Sigmoid colon (tissue), 4 donors: ENCODE data around the gene TRANK1.

Experiments used
- CTCF ChIP-seq, 4 experiments: fragments of 450-650 bp in 3 of 4; fragments of 200-600 bp in 1 of 4; IDR thresholded peaks; one replicate each; pipeline ENCODE4 v1.5.1; 2016 to 2019; ENCODE audit warnings: antibody characterized with exemption in 4 of 4, mild to moderate bottlenecking in 3 of 4, moderate library complexity in 2 of 4
- POLR2AphosphoS5 ChIP-seq, 4 donors: sonication (generic); formaldehyde crosslinking; IDR thresholded peaks; one replicate each; pipeline ENCODE4 v1.6.1; 2017; ENCODE audit warnings: antibody characterized with exemption in 4 of 4

GRCh38 chr3:36941658-36942057, 3.2 kb downstream of the TRANK1 start:
- no peak for TF ChIP-seq CTCF (IDR thresholded peaks at IDR 0.05)
- no peak for TF ChIP-seq POLR2AphosphoS5 (IDR thresholded peaks at IDR 0.05)
